Limb (tissue), 2 donors: ENCODE results near the gene USP51.
"Not testable (repeated sequence)": the region's sequence is repeated elsewhere in the genome, so short reads cannot be mapped to it uniquely, and the experiment has no call there.

Experiments
- DNase-seq, 2 donors: peaks; one replicate each; pipeline ENCODE4 v3.0.0-alpha.2; 2016; ENCODE audit errors: extremely low spot score in 2 of 2

The USP51 gene

GRCh38 chrX:55465108-55465507, 24.5 kb downstream of the USP51 start:
- DNase-seq = not testable (repeated sequence)

- not testable (repeated sequence) for DNase-seq
Observed at GRCh38 chrX:55464050-55464449, 25.6 kb downstream of the USP51 start.

- DNase-seq = not testable (repeated sequence)
Observed at GRCh38 chrX:55459926-55460325, 29.7 kb downstream of the USP51 start.

GRCh38 chrX:55459426-55459825, 30.2 kb downstream of the USP51 start:
- DNase-seq = not testable (repeated sequence)

GRCh38 chrX:55455708-55456107, 33.9 kb downstream of the USP51 start:
- DNase-seq = not testable (repeated sequence)

GRCh38 chrX:55452833-55453124, 36.9 kb downstream of the USP51 start:
- DNase-seq = no peak

GRCh38 chrX:55451990-55452832, 37.4 kb downstream of the USP51 start, which contains the start of gene MAGEH1:
TSS of gene MAGEH1 (plus strand) at chrX:55452127. CDS start at chrX:55452375, 248 bp downstream.
- DNase-seq = peak; percentile 83 to 85

- DNase-seq = no peak
Observed at GRCh38 chrX:55451626-55451989, 38.0 kb downstream of the USP51 start.

- no peak for DNase-seq
Observed at GRCh38 chrX:55451141-55451540, 38.5 kb downstream of the USP51 start.

GRCh38 chrX:55450259-55450658, 39.4 kb downstream of the USP51 start:
- DNase-seq = no peak

GRCh38 chrX:55443468-55443867, 46.2 kb downstream of the USP51 start:
- DNase-seq = not testable (repeated sequence)
